ENCODE data around the gene C1QL1. TPM values are rescaled to one million over a fixed set of nuclear protein-coding genes. Genes with fewer than 3 reads are reported as not detected.

The C1QL1 gene
- total and polyA plus RNA-seq, 9 of the 15 experiments (the other 6 are each of a cell fraction or from before 2014, with no cell fraction given) = 0.07 to 0.12 (median 0.09) TPM; not detected in 6

- TF ChIP-seq, protein P1, sequence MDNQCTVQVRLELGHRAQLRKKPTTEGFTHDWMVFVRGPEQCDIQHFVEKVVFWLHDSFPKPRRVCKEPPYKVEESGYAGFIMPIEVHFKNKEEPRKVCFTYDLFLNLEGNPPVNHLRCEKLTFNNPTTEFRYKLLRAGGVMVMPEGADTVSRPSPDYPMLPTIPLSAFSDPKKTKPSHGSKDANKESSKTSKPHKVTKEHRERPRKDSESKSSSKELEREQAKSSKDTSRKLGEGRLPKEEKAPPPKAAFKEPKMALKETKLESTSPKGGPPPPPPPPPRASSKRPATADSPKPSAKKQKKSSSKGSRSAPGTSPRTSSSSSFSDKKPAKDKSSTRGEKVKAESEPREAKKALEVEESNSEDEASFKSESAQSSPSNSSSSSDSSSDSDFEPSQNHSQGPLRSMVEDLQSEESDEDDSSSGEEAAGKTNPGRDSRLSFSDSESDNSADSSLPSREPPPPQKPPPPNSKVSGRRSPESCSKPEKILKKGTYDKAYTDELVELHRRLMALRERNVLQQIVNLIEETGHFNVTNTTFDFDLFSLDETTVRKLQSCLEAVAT (IDR thresholded peaks at IDR 0.05) = no peak
- no peak for TF ChIP-seq SNRNP70 (optimal IDR thresholded peaks at IDR 0.05; ENCODE audit: low read depth, low read length)
These were observed 9.9 kb upstream of the C1QL1 start (continued) for GRCh38 chr17:44977814-44978550.

GRCh38 chr17:44977065-44977464, 9.0 kb upstream of the C1QL1 start:
- H3K4me2 ChIP-seq (ENCODE audit: insufficient read depth, low read length) = no peak overlapping the region
- CTCF ChIA-PET (ENCODE audit: low intra/inter-chr PET ratio) = no interaction called here
- peaks cover 30 to 63% of the 10 kb centered on the region in 2 experiments for H3K27me3 ChIP-seq (ENCODE audit: control insufficient read depth in 2 of 2, insufficient read depth in 2 of 2, low read length in 2 of 2)
- H3K9me1 ChIP-seq (ENCODE audit: control insufficient read depth, insufficient read depth, low read length) = no peaks in the 10 kb centered on the region
- no peak overlapping the region for H2AFZ ChIP-seq (ENCODE audit: low read depth, low read length)
- in situ Hi-C loops (cut with MboI) (no loop called here), intact Hi-C loops (cut with micrococcal nuclease) (no loop called here)
- H3K4me1 ChIP-seq (replicated peaks in 1 of 2; ENCODE audit: control insufficient read depth in 2 of 2, insufficient read depth in 2 of 2, low read length in 2 of 2) = peaks cover 3 to 12% of the 10 kb centered on the region in 2 experiments; a peak in 4 of 5 replicates
- no peak for FAIRE-seq
- no peaks in the 10 kb centered on the region for H3K36me3 ChIP-seq (ENCODE audit: control insufficient read depth, insufficient read depth, low read length)
- H3K79me2 ChIP-seq (ENCODE audit: control insufficient read depth, insufficient read depth, low read length) = no peaks in the 10 kb centered on the region
- ATAC-seq = no peak
- H3K27ac ChIP-seq (ENCODE audit: extremely low read depth, low read depth, low read length) = no peak overlapping the region
- H3K4me3 ChIP-seq = no peak overlapping the region
- POLR2A ChIA-PET = interaction anchor here (1.4 kb wide), 2 partner anchors 10 to 171 kb away, joined by 3 to 5 read pairs; partner anchors contain the start of gene HEXIM1
- H3K9ac ChIP-seq (ENCODE audit: insufficient read depth in 1 of 2, low read depth in 2 of 2, low read length in 2 of 2) = 0 out of 4 replicates have a peak overlapping the region, but pooled peaks of 1 of the 2 experiments have one; percentile 26
- no TSS peak for BruUV-seq (replicated peaks)
- WGBS (ENCODE audit: insufficient coverage, low coverage, missing lambda C conversion rate) = 3% methylated on average over 3 of the region's 3 CpGs
- H4K20me1 ChIP-seq (replicated peaks; ENCODE audit: control insufficient read depth, insufficient read depth, low read length) = peaks cover 8% of the 10 kb centered on the region
- DNase-seq (ENCODE audit: extremely low read depth in 1 of 4, low spot score in 3 of 4) = no peak
- H3K9me3 ChIP-seq (replicated peaks; ENCODE audit: control insufficient read depth, insufficient read depth, low read depth, low read length) = no peaks in the 10 kb centered on the region
- no peak for TF ChIP-seq ETV1 (tag; conservative IDR thresholded peaks at IDR 0.05; ENCODE audit: low read depth)
- TF ChIP-seq MAFK (IDR thresholded peaks at IDR 0.05; ENCODE audit: low read length) = no peak
- TF ChIP-seq IFI16 (CRISPR knock-in tag; IDR thresholded peaks at IDR 0.05) = no peak
- TF ChIP-seq SRSF1 (IDR thresholded peaks at IDR 0.05; ENCODE audit: low read depth, low read length) = no peak
- TF ChIP-seq THRA (IDR thresholded peaks at IDR 0.05) = no peak
- no peak for TF ChIP-seq THRAP3 (IDR thresholded peaks at IDR 0.05; ENCODE audit: borderline replicate concordance)
- TF ChIP-seq, protein P2, sequence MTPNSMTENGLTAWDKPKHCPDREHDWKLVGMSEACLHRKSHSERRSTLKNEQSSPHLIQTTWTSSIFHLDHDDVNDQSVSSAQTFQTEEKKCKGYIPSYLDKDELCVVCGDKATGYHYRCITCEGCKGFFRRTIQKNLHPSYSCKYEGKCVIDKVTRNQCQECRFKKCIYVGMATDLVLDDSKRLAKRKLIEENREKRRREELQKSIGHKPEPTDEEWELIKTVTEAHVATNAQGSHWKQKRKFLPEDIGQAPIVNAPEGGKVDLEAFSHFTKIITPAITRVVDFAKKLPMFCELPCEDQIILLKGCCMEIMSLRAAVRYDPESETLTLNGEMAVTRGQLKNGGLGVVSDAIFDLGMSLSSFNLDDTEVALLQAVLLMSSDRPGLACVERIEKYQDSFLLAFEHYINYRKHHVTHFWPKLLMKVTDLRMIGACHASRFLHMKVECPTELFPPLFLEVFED (CRISPR knock-in tag; conservative IDR thresholded peaks at IDR 0.05) = no peak
- no peak for TF ChIP-seq SIN3A (IDR thresholded peaks at IDR 0.05; ENCODE audit: borderline replicate concordance in 2 of 2, control insufficient read depth in 1 of 2, low read depth in 2 of 2, low read length in 2 of 2)
- TF ChIP-seq, protein P3, sequence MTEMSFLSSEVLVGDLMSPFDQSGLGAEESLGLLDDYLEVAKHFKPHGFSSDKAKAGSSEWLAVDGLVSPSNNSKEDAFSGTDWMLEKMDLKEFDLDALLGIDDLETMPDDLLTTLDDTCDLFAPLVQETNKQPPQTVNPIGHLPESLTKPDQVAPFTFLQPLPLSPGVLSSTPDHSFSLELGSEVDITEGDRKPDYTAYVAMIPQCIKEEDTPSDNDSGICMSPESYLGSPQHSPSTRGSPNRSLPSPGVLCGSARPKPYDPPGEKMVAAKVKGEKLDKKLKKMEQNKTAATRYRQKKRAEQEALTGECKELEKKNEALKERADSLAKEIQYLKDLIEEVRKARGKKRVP (CRISPR knock-in tag; IDR thresholded peaks at IDR 0.05) = no peak
- no peak for TF ChIP-seq ZNF589 (CRISPR knock-in tag; IDR thresholded peaks at IDR 0.05; ENCODE audit: low read depth)
- TF ChIP-seq TSC22D4 (tag; IDR thresholded peaks at IDR 0.05) = no peak

Measured in K562 (cell line).